DMS53 treated with DMSO at 0.1 percent for 48 hours (cell line): ENCODE data around the gene SLC9A9.
A peak's percentile ranks its signal among the peaks of the same experiment; 100 is the strongest.

Source experiments
- DNase-seq: peaks from one replicate; lab custom pipeline; 2025; ENCODE audit not compliant: unreplicated experiment; lab: John Stamatoyannopoulos, UW

Gene SLC9A9

DNA sequence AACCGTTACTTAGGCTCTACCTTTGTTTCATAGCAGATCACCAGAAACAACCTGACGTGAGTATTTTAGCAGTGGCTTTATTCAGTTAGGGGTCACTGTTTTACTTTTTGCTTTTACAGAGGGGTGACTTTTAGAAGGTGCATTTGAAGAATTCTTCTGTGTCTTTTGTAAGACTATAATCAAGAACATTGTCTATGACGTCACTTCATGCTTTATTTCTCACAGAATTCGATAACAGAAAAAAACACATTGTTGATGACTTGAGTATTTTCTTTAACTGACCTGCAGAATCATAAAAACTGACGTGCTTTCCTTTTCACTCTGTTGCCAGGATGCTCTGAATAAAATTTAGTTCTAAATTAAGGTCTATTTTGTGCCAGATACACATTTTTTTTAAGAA, 244.5 kb downstream of the SLC9A9 start:
- no peak for DNase-seq

- no peak for DNase-seq
Observed at GRCh38 chr3:143601723-143602484, 246.4 kb downstream of the SLC9A9 start.

- DNase-seq: no peak
Observed at GRCh38 chr3:143600756-143601718, 247.2 kb downstream of the SLC9A9 start.

- DNase-seq: peak; percentile 40
Observed at GRCh38 chr3:143597774-143598652, 250.3 kb downstream of the SLC9A9 start.

DNA sequence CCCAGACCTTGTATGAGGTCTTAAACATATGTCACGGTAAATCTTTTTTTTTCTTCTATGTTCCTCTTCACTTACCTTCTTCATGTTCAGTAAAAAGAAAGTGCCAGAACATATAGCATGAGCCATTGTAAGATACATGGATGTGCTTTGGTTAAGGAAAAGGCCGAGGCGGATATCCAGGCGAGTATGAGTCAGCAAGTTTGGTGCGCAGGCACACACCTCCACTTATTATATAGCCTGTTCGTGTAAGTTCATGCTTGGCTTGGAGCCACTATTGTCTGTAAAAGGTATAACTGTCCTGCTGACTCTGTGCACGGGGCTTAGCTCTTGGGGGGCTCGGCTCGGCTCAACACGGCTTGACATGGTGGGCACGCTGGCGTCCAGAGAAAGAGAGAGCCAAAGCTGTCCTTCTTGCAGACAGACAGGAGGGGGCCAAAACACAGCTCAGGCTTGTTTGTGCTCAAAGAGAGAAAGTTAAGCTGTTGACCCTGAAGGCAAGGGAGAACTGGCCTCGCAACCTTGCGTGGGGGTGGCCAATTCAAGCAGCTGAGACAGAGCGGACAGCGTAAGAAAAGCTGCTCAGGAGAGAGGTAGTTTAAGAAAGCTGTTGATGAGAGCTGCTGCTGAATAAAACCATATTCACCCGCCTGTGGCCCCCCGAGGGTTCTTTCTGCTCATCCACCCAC, 251.2 kb downstream of the SLC9A9 start:
- DNase-seq: no peak

DNA sequence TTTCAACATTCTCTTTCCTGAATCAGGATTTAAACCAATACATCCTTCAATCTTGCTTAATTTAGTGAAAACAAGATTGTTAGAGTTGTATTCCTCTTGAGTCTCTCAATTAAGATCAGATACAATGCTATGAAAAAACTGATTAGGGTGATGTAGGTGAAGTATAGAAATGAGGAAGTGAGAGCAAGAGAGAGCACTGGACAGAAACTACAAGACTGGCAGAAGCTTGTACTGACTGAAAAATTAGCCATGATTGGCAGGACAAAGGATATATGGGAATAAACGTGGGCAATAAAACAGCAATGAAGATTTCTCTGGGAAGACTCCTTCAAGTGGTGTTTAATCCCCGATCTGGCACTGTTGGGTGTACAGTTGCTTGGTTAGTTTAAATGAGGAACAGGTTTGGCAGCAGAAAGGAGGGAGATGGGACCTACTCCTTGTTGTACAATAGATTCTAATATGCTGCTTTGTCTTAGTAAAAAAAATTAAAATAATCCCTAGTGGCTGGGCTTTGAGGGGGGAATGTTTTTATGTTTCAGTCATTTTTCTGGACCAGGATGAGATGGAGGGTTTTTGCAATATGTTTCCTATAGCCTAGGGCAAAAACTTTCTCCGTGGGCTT, 252.7 kb downstream of the SLC9A9 start:
- no peak for DNase-seq

DNA sequence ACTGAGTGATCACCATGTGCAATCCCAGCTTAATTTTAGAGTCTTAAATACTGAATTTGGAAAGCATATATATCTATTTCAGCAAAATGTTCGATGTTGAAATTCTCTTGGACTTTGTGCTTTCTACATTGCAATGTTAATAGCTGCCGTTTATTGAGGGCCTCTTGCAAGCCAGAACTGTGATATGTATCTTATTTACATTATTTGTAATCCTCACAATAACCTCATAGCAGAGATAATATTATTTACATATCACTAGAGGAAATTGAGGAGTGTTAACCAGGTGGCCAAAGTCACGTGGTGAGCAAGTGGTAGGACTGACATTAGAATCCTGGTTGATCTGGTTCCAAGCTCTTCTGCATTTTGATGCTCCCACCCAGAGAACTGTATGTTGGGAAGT, 254.1 kb downstream of the SLC9A9 start:
- peak; percentile 62 for DNase-seq

GRCh38 chr3:143590660-143591059, 257.6 kb downstream of the SLC9A9 start:
- DNase-seq: no peak

DNA sequence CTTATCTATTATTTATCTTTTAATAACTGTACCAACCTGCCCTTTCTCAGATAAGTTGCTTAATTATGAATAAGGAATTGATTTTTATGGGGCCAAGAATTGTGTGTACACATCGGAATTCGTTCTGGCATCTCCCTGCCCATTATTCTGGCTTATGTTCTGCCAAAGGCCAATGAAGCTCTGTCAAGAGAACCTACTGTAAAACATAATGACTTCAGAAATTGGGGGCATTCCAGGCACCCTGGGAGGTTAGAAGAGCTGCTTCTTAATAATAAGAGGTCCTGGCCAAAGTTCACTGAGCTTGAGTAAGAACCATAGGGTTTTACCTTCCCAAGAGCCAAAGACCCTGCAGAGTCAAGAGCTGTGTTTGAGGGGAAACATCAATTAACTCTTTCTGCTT, 261.7 kb downstream of the SLC9A9 start:
- no peak for DNase-seq

- no peak for DNase-seq
Observed at GRCh38 chr3:143585720-143586456, 262.4 kb downstream of the SLC9A9 start.

GRCh38 chr3:143584474-143584873, 263.8 kb downstream of the SLC9A9 start:
- DNase-seq: no peak

GRCh38 chr3:143581972-143582722, 266.1 kb downstream of the SLC9A9 start:
- no peak for DNase-seq

DNA sequence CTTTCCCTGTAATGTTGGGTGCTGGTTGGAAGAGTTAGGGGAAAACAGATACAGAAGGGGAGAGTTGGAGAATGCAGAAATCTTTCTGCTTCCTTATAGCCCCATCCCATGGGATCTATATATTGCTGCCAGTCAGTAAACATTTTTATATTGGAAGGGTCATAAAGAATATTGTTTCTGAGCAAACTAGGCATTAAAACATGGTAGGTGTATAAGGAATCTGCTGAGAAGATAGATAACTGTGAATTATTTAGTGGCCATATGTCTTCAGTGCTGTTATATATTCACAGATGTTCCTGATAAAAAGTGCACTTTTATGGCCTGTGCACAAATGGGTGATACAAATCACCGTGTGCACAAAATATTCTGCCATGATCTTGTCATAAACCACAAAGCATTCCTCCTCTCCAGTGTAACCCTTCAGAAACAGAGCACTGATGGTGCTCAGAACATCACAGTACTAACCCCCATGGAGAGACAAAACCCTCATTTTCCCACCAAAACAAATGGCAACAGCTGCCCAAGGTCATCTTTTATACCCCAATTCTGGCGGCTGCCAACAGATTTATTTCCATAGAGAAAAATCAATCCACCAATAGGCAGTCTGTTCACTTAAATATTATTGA, 269.3 kb downstream of the SLC9A9 start:
- no peak for DNase-seq

GRCh38 chr3:143576568-143577270, 271.5 kb downstream of the SLC9A9 start:
- DNase-seq: no peak

DNA sequence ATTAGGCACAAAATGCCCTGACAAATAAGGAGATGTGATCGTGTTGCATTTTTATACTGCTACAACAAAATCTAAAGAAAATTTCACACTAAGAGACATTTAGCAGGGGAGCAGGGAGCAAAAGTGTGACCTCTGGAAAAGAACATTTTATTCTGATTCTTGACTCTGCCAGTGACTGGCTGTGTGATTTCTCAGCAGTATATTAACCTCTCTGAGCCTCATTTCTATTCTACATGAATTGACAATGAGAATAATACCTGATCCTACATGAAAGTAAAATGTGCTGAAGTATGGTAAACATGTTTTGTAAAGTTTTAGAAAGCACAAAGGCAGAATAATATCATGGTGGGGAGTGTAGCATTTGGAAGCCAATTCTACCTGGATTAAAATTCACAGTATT, 273.3 kb downstream of the SLC9A9 start:
- DNase-seq: no peak

- DNase-seq: no peak
Observed at GRCh38 chr3:143573610-143574303, 274.5 kb downstream of the SLC9A9 start.

- DNase-seq: no peak
Observed at GRCh38 chr3:143571548-143571947, 276.7 kb downstream of the SLC9A9 start.
